ENCODE results near the gene DLD.
"Not testable (repeated sequence)": the region's sequence is repeated elsewhere in the genome, so short reads cannot be mapped to it uniquely, and the experiment has no call there.

The DLD gene

DNA sequence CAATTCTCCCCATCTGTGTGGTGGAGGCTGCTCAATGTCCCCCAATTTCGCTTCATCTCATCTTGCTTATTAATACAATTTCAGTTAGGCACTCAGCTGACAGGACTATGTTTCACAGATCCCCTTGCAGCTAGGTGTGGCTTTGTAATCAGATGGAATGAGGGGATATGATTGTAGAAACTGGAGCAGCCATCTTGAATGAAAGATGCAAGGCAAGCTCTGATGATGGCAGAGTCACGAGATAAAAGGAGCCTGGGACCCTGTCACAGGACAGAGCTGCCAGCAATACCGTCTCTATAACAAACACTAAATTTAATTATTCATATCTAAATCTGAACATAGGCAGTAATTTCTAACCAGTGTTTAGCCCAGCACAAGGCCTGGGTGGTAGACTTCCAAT, 991 bp upstream of the DLD start:
- H3K36me3 ChIP-seq (ENCODE audit: insufficient read depth, insufficient read length, low read length), result peaks cover 22% of the 10 kb centered on the region
- no peak overlapping the region for H3K9ac ChIP-seq (ENCODE audit: insufficient read length, low read depth)
- H3K4me1 ChIP-seq (ENCODE audit: insufficient read depth, insufficient read length), result no peaks in the 10 kb centered on the region
- H3K4me3 ChIP-seq (ENCODE audit: insufficient read length, low read depth), result no peak overlapping the region
- DNase-seq (ENCODE audit: low read depth, low spot score), result no peak
- H3K27me3 ChIP-seq (ENCODE audit: insufficient read depth, insufficient read length), result no peaks in the 10 kb centered on the region
- TF ChIP-seq ZNF274 (IDR thresholded peaks at IDR 0.05; ENCODE audit: low read depth, low read length), result no peak
- TF ChIP-seq SUZ12 (IDR thresholded peaks at IDR 0.05; ENCODE audit: extremely low read depth, insufficient read depth, insufficient read length), result no peak
- no peak for TF ChIP-seq YY1 (IDR thresholded peaks at IDR 0.05; ENCODE audit: insufficient read depth, insufficient read length)
- no peaks in the 10 kb centered on the region for H3K9me3 ChIP-seq (ENCODE audit: insufficient read depth, low read length)

DNA sequence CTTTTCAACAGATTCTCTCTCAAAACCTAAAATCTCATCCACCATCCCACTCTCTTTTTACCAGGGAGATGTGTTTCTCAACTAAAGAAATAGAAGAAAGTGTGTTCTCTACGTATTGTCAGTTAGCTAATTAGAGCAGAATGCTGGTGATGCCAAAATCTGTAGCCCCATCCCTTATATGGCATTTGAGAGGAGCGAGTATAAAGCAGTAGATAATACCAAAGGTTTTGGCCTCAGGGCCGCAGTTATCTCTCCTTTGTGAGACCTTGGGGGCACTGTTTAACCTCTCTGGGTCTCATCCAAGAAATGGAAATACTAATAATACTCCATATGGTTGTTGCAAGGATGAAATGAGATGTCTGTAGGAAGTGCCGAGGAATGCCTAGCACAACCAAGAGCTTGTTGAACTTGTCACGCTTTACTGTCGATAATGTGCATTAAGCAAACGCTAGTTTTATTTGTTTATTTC, 456 bp upstream of the DLD start:
- no peaks in the 10 kb centered on the region for H3K27me3 ChIP-seq (ENCODE audit: insufficient read depth, insufficient read length)
- peaks cover 27% of the 10 kb centered on the region for H3K36me3 ChIP-seq (ENCODE audit: insufficient read depth, insufficient read length, low read length)
- no peaks in the 10 kb centered on the region for H3K9me3 ChIP-seq (ENCODE audit: insufficient read depth, low read length)
- TF ChIP-seq YY1 (IDR thresholded peaks at IDR 0.05; ENCODE audit: insufficient read depth, insufficient read length) (no peak), ZNF274 (IDR thresholded peaks at IDR 0.05; ENCODE audit: low read depth, low read length) (no peak), SUZ12 (IDR thresholded peaks at IDR 0.05; ENCODE audit: extremely low read depth, insufficient read depth, insufficient read length) (no peak)
- H3K9ac ChIP-seq (ENCODE audit: insufficient read length, low read depth), result peak overlapping the region; percentile 95
- peak overlapping the region; percentile 90 for H3K4me3 ChIP-seq (ENCODE audit: insufficient read length, low read depth)
- no peak for DNase-seq (ENCODE audit: low read depth, low spot score)
- no peaks in the 10 kb centered on the region for H3K4me1 ChIP-seq (ENCODE audit: insufficient read depth, insufficient read length)

DNA sequence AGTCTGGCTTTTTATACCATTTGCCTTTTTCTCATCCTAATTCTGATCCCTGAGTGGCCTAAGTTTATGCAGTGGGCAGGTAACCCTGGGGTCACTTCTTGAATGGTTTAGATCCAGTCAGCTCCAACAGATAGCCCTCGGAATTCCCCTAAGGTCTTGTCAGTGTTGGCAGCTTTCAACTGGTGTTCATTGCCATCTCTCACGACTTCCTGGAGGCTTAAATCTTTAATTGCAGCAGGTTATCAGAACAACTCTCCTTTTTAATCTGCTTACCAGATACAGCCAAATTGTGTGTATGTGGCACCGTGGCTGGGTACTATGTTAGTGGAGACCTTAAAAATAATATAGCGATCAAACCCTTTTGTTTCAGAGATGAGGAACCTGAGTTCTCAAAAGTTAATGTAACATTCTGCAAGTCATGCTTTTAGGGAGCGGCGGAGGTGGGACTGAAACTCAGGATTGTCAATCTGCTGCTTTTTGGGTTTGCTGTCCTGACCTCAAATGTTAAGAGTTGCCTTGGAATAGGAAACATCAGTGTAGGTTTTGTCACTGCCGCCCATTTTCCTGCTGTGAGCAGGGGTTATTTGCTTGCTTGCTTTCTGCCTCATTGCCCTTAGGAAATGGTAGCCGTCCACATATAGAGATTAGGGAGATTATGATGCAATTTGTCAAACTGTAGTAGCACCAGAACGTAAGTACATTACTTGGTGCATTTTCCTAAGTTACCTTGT, 818 bp downstream of the DLD start:
- Histone ChIP-seq H3K9me3 (ENCODE audit: insufficient read depth, low read length) (no peaks in the 10 kb centered on the region), H3K36me3 (ENCODE audit: insufficient read depth, insufficient read length, low read length) (peaks cover 38% of the 10 kb centered on the region), H3K4me3 (ENCODE audit: insufficient read length, low read depth) (peak overlapping the region; percentile 90), H3K27me3 (ENCODE audit: insufficient read depth, insufficient read length) (no peaks in the 10 kb centered on the region), H3K4me1 (ENCODE audit: insufficient read depth, insufficient read length) (no peaks in the 10 kb centered on the region), H3K9ac (ENCODE audit: insufficient read length, low read depth) (peak overlapping the region; percentile 95)
- TF ChIP-seq ZNF274 (IDR thresholded peaks at IDR 0.05; ENCODE audit: low read depth, low read length) (no peak), YY1 (IDR thresholded peaks at IDR 0.05; ENCODE audit: insufficient read depth, insufficient read length) (no peak), SUZ12 (IDR thresholded peaks at IDR 0.05; ENCODE audit: extremely low read depth, insufficient read depth, insufficient read length) (no peak)
- DNase-seq (ENCODE audit: low read depth, low spot score), result no peak

DNA sequence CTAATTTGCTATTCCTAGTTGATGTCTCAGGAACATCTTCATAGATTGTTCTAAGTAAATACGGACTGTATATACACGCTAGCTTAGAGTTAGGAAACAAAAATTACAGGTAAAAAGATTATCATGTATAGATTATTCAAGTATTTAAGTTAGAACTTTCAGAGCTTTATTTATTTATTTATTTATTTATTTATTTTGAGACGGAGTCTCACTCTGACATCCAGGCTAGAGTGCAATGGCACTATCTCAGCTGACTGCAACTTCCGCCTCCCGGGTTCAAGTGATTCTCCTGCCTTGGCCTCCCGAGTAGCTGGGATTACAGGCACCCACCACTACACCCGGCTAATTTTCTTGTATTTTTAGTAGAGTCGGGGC, 1.4 kb downstream of the DLD start:
- not testable (repeated sequence) for H3K4me3 ChIP-seq (ENCODE audit: insufficient read length, low read depth); H3K4me1 ChIP-seq (ENCODE audit: insufficient read depth, insufficient read length); H3K27me3 ChIP-seq (ENCODE audit: insufficient read depth, insufficient read length); DNase-seq (ENCODE audit: low read depth, low spot score); H3K9me3 ChIP-seq (ENCODE audit: insufficient read depth, low read length)
- H3K9ac ChIP-seq (ENCODE audit: insufficient read length, low read depth), result peak overlapping the region; percentile 95
- peaks cover 41% of the 10 kb centered on the region for H3K36me3 ChIP-seq (ENCODE audit: insufficient read depth, insufficient read length, low read length)

DNA sequence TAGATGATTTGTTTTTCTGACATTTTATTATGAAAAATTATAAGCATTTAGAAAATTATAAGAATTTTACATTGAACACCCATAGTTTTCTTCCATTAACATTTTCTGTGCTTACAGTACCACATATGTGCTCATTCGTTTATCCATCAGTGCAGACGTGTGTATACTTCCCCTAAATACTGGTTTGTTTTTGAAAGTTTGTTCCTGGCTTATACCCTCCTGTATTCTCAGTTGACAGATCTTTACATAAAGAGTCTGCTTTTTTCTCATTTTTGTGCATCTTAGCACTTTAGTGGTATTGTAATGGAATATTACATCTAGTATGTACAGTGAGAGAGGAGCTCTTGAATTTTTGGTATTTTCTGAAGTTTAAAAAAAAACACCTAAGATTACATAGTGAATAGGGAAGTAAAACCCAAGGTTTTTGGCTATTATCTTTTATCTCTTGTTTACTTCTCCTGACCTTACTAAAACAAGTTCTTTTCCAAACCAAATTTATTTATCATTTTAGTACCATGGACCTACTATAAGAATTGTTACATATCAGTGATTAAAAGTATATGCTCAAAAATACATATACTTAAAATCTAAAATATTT, 8.1 kb downstream of the DLD start:
- TF ChIP-seq ZNF274 (IDR thresholded peaks at IDR 0.05; ENCODE audit: low read depth, low read length) (no peak), SUZ12 (IDR thresholded peaks at IDR 0.05; ENCODE audit: extremely low read depth, insufficient read depth, insufficient read length) (no peak), YY1 (IDR thresholded peaks at IDR 0.05; ENCODE audit: insufficient read depth, insufficient read length) (no peak)
- H3K4me1 ChIP-seq (ENCODE audit: insufficient read depth, insufficient read length), result no peaks in the 10 kb centered on the region
- no peak for DNase-seq (ENCODE audit: low read depth, low spot score)
- H3K27me3 ChIP-seq (ENCODE audit: insufficient read depth, insufficient read length), result no peaks in the 10 kb centered on the region
- peaks cover 36% of the 10 kb centered on the region for H3K36me3 ChIP-seq (ENCODE audit: insufficient read depth, insufficient read length, low read length)
- no peak overlapping the region for H3K4me3 ChIP-seq (ENCODE audit: insufficient read length, low read depth)
- H3K9ac ChIP-seq (ENCODE audit: insufficient read length, low read depth), result no peak overlapping the region
- no peaks in the 10 kb centered on the region for H3K9me3 ChIP-seq (ENCODE audit: insufficient read depth, low read length)

DNA sequence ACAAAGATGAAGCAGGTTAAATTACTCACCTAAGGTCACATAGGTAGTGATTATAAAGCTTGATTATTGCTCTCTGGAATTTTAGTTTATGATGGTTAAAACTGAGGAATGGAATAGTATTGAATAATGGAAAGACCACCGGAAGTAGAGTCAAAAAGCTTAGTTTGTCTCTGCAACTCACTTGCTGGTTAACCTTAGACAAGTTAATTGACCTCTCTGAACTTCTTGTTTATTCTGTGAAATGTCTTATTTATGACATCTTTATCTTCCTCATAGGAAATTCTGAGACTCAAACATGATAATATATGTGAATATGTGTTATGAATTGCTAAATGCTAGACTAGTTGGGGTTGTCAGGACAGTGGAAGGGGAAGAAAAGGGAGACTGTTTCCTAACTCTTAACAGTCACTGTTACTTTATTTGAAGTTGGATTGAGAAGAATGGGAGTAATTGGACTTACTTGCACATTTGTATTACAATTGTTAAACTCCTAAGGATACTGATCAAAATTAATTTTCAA, 9.6 kb downstream of the DLD start:
- no peak overlapping the region for H3K4me3 ChIP-seq (ENCODE audit: insufficient read length, low read depth)
- TF ChIP-seq ZNF274 (IDR thresholded peaks at IDR 0.05; ENCODE audit: low read depth, low read length), result no peak
- no peak for TF ChIP-seq YY1 (IDR thresholded peaks at IDR 0.05; ENCODE audit: insufficient read depth, insufficient read length)
- no peak for TF ChIP-seq SUZ12 (IDR thresholded peaks at IDR 0.05; ENCODE audit: extremely low read depth, insufficient read depth, insufficient read length)
- H3K9ac ChIP-seq (ENCODE audit: insufficient read length, low read depth), result no peak overlapping the region
- H3K9me3 ChIP-seq (ENCODE audit: insufficient read depth, low read length), result no peaks in the 10 kb centered on the region
- no peak for DNase-seq (ENCODE audit: low read depth, low spot score)
- no peaks in the 10 kb centered on the region for H3K4me1 ChIP-seq (ENCODE audit: insufficient read depth, insufficient read length)
- no peaks in the 10 kb centered on the region for H3K27me3 ChIP-seq (ENCODE audit: insufficient read depth, insufficient read length)
- peaks cover 36% of the 10 kb centered on the region for H3K36me3 ChIP-seq (ENCODE audit: insufficient read depth, insufficient read length, low read length)

DNA sequence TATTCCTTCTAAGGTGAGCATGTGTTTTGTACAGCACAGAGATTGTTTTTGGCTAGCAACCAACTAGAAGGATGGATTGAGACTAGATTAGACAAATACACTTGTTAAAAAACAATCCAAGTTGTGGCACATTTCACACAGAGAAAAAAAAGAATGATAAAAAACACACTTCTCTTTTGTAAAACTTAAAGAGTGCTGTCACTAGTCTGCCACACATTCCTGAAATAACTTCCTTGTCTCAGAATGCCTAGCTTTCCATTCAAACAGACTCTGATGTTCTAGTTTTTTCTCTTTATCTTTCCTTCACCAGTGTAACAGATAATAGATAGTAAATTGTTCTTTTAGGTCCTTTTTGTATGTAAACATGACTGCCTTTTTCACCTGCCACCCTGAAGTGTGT, 11.4 kb downstream of the DLD start:
- DNase-seq (ENCODE audit: low read depth, low spot score), result no peak
- H3K36me3 ChIP-seq (ENCODE audit: insufficient read depth, insufficient read length, low read length), result peaks cover 39% of the 10 kb centered on the region
- TF ChIP-seq ZNF274 (IDR thresholded peaks at IDR 0.05; ENCODE audit: low read depth, low read length) (no peak), SUZ12 (IDR thresholded peaks at IDR 0.05; ENCODE audit: extremely low read depth, insufficient read depth, insufficient read length) (no peak), YY1 (IDR thresholded peaks at IDR 0.05; ENCODE audit: insufficient read depth, insufficient read length) (no peak)

More for the DNA sequence above, 11.4 kb downstream of the DLD start:
- no peaks in the 10 kb centered on the region for H3K9me3 ChIP-seq (ENCODE audit: insufficient read depth, low read length)
- no peaks in the 10 kb centered on the region for H3K27me3 ChIP-seq (ENCODE audit: insufficient read depth, insufficient read length)
- H3K4me1 ChIP-seq (ENCODE audit: insufficient read depth, insufficient read length), result no peaks in the 10 kb centered on the region
- no peak overlapping the region for H3K4me3 ChIP-seq (ENCODE audit: insufficient read length, low read depth)
- no peak overlapping the region for H3K9ac ChIP-seq (ENCODE audit: insufficient read length, low read depth)
